GM21360 (cell line): ENCODE measurements around the gene RAI1.

ENCODE experiments used
- ATAC-seq: cut with Tn5 transposase; IDR thresholded peaks from one replicate; pipeline ENCODE4 v1.9.1; 2021; ENCODE audit warnings: mild to moderate bottlenecking, moderate library complexity; ENCODE audit not compliant: unreplicated experiment

The RAI1 gene

DNA sequence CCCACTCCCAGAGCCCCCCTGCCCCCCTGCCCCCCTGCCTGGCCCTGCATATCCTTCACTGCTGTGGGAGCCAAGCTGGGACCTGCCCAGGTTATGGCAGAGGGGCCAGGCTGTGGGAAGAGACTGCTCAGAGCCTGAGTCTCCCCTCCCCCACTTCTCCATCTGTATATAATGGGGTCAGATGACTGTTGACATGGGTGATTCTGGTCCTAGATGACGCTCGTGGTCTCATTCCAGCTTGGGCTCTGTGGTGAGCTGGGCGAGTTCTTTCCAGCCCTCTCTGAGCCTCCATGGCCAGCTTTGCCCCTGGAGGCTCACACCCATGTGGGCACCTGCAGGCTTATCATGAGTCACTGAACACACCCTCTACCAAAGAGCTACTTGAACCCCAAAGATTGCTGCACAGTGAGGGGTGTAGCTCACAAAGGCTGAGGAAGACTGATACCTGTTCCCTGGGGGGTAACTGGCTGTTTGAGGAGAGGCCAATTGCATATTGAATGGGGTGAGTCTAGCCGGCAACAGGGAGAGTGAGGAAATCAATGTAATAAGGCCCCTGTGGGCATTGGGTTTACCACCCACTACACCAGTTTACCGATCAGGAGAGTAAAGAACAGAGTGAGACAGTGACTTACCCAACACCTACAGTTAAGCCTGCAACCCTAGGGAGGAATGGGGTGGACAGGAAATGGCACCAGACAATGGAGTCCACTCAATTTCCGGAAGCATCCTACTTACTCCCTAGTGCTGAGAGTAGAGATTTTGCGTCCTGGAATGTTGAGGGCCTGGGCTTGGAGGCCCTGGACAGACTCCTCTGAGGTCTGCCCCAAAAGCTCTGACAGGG lies 159.7 kb downstream of the RAI1 start:
- no peak for ATAC-seq

DNA sequence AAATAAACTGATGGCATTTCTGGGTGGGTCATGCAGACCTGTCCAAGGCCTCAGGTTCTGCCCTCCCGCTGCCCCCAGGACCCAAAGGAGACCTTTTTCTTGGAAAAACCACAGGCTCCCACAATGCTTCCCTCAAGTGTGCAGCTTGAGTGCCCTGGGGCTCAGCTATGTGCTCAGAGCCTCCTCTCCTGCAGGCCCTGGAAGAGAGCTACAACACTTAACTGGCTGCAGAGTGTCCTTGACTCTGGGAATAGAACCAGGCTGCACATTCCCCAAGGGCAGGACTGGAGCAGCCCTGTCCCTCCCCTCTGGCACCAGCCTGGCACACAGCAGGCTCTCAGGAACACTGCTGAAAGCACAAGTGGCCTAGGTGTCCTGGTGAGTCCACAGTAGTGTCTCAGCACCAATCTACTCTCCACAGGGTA lies 160.4 kb downstream of the RAI1 start:
- no peak for ATAC-seq

DNA sequence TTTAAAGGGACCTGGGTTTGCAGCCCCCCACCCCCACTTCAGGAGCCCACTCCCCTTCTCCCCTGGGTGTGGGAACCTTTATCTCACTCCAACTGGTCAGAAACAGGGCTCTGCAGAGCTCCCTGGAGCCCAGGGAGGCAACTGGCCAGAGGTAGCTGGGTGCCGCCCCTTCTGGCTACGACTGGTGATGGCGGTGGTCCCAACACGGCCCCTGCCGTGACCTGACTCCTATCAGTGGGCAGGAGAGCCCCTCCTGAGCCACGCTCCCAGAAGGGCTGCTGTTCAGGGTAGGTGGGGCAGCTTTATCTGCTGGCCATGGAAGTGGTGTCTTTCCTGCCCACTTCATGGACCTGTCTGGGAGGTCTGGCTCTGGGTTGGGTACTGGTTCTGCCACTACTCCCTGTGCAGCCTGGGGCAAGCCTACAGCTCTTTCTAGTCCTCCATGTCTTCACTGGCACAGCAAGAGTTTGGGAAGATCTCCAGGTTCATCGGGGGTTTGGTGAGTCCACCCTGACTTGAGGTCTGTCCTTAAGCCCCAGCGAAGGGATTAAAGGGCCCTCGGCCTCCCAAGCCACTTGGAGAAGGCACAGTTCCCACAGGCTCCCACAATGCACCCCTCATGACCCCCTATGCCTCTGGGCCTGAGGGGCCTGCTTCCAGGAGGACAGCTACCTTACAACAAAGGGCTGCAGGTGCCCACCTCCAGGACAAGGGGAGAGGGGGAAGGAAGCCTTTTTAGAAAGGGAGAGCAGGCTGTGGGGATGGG lies 161.0 kb downstream of the RAI1 start:
- no peak for ATAC-seq

DNA sequence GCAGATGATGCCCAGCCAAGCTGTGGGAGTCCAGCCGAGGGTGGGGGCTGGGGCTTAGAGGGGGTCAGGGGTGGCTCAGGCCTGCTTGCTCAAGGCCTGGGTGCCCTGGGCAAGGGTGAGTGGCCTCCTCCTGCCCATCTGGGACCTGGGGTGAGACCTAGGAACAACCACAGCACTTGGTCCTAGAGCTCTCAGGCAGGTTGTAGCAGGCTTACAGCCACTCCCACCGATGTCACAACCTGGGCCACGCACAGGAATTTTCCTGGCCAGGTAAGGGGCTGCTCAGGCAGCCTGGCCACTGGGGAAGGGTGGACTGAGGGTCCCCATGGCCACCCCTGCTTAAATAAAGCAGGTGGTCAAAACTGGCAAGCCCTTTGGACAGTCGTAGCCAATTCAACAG lies 161.8 kb downstream of the RAI1 start:
- ATAC-seq: no peak

DNA sequence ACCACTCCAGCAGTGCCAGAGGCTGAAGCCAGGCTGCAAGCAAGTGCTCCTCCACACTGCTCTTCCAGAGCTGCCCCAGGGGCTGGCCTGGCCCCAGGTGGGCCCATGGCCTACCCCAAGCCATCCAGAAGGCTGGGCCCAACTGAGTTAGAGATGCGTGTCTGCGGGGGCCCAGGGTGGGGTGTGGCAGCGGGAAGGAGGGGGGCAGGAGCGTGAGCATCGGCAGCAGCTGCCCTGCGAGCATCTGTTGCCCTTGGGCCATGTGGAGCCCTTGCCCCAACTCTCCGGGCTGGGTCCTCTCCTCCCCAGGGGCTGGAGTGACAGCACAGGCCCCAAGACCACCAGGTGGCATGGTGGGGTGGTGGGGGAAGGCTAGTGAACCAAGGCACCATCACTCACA lies 162.8 kb downstream of the RAI1 start:
- ATAC-seq: no peak

DNA sequence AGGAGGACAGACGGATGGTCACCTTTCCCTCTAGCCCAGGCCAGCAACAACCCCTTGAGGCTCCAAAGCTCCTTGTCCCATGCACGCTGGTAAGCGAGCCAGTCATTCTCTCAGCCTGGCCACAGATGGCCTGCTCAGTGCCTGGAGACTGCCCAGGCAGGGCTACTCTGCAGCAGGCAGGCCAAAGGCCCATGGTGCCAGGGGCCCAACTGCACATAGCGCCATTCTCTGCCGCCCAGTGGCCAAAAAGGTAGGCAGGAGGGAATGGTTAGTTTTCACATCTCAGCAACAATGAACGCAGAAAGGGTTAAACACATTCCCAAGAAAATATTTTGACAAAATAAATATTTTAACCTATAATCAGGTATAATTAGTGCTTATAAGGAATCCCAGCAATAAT lies 163.2 kb downstream of the RAI1 start:
- no peak for ATAC-seq

DNA sequence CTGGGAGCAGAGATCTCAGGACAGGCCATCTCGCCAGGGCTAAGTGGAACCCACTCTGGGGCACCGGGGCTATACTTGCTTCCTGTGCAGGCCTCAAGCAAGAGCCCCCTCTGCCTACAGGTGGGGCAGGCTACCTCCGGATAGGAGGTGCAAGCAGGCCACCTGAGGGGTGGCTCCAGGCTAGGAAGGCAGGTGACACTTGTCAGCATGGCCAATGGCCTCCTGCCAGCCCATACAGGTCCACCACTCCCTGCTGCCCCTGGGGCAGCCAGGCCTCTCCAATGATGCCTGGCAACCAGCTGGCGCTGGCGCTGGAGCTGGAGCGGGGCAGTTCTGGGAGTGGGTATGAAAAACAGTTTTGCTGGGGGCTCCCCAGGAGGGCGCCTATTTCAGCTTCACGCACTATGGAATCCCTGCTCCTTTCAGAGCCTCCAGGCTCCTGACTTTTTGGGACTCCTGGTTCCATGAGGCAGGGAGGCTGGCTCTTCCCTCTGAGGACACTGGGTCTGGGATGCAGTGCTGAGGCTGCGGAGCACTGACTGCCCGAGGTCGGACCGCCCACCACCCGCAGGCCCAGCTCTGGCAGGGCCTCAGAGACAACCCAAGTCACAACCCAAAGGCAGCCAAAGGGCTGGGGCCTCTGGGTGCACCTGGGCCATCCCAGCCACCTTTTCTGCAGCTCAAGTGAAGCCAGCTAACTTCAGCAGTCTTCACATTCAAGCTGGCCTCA lies 164.0 kb downstream of the RAI1 start:
- no peak for ATAC-seq

DNA sequence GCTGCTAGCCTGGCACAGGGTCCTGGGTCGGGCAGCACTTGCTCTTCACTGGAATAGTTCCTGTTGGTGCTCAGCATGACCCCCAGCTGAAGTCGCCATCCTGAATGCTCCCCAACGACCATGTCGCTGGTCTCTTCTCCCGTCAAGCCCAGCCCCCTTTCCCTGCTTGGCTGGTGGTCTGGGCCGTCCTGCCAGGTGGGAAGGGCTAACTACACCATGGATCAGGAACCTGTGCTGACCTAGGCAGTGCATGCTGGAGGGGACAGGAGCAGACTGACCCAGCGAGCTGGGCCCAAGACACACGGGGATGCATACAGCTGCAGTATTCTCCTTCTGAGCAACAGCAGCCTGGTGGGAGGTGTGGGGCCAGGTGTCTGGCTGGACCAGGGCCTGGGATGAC lies 164.7 kb downstream of the RAI1 start:
- no peak for ATAC-seq

DNA sequence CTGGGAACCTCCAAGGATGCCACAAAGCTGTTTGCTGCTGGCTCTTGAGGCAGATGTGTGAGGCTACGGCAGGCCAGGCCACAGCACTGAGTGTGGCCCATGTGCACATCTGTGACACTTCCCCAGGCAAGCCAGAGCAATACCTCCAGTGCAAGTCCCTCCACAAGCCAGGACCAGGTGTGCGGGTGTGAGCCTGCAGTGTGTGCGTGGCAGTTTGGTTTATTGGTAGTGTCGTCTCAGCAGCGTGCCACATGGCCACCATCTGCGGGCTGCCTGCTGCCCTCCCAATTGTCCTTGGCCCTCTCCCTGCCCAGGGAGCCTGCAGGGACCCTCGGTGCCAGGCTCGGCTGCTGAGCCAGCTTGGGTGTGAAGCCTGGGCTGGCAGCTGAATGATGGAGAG lies 165.4 kb downstream of the RAI1 start:
- ATAC-seq: no peak

DNA sequence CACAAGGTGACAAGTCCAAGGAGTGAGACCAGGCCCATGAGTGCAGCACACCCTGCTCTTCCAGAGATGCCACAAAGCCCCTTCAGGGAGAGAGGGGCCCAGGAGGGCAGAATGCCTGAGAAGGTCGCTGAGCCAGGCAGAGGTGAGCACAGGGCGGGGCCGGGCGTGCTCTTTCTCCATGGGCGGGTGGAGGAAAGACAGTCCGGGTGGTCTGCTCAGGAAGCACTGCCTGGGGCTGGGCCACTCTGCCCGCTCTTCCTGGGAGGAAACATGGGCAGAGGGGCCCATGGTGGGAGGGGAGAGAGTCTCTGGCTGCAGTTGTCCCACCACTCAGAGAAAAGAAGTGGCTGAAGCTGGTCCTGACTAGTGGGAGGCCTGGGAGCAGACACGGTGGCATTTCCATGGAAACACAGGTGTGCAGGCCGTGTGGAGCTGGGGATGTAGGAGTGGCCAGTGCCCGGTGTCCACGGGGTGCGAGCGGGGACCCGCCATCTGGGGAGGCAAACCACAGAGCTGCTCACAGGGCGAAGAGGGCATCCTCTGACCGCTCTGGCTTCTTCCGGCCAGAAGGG lies 165.9 kb downstream of the RAI1 start:
- no peak for ATAC-seq

DNA sequence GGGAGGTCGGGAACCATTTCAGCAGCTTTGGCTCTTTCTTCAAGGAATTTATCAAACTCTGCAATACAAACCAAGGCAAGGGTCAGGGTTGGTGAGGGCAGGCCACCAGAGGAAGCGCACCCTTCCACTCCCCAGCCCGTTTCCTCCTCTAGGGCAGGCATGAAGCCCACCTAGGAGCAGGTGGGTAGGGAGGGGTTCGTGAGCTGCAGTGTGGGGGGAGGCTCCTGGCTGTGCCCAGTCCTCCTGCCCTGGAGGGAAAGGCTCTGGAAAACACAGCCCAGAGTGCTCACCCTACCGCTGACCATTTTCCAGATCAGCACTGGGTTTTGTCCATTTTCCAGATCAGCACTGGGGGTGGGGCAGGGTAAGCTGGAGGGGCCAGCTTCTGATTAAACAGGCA lies 166.5 kb downstream of the RAI1 start:
- ATAC-seq: no peak

DNA sequence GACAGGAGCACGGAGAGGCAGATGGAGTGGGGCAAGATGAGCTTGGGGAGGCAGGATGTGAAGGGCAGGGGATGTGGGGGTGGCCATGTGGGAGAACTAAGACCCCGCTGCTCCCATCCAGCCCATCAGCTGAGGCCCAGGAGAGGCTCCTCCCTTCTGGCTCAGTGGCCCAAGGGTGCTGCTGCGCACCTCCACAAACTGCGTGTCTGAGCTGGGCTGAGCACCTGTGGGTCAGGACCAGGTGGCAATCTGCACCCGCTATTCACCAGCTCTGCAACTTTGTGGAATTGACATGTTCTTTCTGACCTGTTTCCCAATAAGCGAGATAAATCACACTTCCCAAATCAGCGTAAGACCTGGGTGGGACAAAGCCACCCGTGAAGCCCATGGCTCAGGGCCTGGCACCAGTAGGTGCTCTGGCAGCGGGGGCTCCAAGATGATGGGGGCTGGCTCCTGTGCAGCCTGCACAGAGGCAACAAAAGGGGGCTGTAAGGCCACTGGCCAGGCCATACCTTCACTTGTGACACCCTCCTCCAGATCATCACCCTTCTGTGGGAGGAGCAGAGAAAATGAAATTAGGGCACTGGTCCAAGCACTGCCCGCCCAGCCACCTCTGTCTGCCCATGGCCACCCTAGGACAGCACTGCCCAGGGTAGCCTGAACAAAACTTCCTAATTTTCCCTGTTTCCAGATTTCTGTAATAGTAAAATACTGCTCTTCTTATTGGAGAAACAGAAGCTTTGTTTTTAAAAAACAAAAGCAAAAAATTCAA lies 167.2 kb downstream of the RAI1 start:
- ATAC-seq: no peak

DNA sequence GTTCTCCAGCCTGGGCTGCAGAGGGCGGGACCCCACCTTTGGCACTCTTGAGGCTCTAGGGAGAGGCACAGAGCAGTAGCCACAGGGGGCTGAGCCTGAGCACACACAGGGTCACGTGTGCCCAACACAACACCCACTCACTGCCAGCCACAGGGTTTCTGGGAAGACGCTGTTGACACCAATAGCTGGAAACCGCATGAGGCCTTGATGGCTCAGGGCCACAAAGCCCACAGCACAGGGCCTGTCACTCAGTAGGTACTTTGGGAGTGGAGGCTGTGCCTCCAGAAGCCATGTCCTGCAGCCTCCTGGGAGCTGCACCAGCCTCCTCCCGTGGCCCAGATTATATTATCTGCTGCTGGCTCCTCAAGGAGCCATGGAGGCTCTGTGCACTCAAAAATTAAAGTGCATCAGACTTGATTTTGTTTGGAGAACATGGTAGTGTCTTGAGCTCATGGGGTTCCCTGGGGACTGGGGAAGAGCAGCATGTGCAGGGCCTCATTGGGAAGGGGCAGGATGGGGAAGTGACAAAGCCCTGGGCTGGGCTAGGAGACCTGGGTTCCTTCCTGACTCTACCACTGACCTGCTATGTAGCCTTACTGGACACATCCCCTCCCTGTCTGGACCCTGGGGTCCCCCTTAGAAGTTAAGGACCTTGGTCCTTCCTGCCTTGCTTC lies 168.0 kb downstream of the RAI1 start:
- peak; percentile 45 for ATAC-seq

DNA sequence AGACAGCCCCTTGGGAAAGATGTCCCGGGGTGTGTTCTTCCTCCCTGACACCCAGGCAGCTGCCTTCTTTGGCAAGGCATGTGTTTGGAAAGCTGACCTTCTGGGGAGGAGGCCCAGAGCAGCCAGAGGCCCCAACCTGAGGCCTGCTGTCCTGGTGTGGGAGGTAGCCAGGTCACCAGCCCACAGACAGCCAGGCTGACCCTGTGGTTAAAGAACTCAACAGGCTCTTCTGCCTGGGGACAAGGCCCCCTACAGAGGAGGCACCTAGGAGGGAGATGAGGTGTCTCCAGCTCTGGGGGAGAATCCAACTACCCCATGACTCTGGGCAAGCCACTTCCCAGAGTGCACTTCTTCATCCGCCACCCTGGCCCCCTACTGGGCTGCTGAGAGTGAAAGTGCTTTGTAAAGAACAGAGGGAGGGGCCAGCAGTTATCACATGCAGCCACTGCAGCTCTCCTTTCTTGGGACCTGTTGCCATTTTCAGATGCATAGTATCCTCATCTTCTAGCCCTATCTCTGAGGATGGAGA lies 168.7 kb downstream of the RAI1 start:
- ATAC-seq: no peak

DNA sequence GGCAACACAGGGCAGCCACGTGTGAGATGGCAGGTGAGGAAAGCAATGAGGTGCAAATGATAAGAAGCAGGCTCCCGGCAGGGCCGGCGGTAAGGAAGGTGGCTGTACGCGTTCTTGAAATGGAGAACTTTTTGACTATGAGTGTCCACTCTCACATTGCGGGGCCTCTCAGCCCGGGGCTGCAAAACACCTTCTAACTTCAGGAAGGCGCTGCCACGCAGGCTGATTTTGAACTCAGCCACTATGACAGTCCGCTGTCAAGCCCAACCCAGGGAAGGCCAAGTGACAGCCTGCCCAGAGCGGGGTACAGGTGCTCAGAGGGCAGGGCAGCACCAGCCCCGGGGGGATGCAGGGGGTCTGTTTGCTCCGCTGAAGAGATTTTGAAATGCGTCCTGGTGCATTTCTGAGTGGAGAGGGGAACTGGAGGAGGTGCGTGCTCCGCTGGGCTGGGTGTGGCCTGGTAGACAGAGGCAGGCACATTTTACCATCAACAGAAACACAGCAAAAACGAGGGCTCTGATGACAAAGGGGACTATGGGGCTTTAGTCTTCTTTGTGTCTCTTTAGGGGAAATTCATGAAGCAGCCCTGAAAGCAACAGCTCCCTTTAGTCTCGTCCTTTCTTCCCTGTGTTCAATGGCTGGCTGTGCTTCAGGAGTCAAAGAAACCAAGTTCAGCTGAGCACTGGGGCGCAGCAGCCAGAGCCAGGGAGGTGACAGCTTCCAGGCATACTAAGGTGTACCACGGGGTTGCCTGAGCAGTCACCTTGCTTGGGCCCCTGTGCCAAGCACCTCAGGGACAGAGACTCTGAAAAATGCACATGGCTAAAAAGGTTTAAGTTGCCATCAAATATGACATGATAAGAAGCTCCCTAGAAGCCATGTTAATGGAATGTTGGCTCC lies 170.1 kb downstream of the RAI1 start:
- no peak for ATAC-seq

DNA sequence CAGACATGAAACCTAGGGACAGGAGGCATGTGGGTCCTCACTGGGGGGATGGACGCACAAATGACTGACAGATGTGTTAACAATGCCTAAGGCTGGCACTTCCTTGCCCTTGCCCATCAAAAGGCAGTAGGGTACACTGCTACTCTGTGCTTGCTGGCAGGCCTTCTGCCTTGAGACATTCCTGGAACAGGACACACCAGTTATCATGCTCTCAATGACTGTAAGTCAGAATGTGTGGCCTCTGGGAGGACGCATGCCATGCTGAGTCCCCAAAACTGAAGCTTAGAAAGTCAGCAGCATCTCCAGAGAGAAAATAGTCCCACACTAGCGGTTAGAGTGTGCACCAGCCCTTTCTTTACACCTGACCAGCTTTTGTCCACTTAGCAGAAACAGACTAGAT lies 171.7 kb downstream of the RAI1 start:
- no peak for ATAC-seq

DNA sequence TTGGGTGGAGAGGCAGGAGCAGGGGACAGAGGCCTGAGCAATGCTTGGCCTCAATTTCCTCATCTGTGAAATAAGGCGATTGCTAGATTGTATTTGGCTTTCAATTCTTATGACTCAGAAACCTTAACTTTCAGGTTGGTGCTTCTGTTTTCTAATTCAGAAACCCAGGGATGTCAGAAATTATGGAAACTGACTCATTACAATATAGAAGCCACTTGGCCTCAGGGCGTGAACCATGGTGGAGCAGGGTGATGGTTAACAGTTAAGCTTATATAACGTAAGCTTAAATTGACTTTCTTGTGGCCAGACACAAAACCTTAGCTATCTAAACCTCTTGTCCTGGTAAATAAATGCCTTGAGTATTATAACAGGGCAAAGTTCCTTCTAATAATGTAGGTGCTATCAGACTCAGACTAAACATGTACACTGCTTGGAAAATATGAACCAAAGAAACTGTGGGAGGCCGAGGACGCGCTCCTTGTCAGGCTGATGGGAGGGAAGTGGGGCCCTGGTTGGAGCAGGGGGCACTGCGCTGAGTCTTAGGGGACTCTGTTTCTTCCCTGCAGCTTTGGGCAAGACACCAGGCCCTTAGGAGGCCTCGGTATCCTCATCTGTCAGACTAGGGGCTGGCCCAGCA lies 172.7 kb downstream of the RAI1 start:
- ATAC-seq: no peak

DNA sequence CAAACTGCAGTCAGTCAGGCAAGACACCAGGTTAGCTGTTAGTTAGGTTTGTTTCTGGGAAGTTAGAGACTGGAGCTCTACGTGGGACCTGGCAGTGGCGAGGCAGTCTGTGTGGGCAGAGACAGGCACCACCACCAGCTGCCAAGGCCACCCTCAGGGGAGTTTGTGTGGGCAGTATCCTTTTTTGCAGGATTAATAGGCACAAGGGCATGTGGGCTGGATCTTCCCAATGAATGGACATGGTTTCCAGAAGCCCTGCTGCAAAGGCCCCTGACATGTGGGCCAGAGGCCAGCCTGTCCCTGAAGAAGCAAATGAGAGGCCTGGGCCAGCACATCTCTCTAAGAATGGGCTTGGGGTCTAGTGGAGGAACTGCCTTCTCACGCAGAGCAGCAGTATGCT lies 174.7 kb downstream of the RAI1 start:
- ATAC-seq: no peak
